Body of pancreas (tissue), 4 donors: ENCODE data around the gene ZNF32.

Experiments used
- POLR2A ChIP-seq, 3 donors: fragments of 450-650 bp; IDR thresholded peaks; one replicate each; pipeline ENCODE4 v1.6.1; 2016; ENCODE audit warnings: antibody characterized with exemption in 3 of 3, mild to moderate bottlenecking in 2 of 3
- TF ChIP-seq, protein P1 (sequence below), 7 experiments: fragments of 450-650 bp in 4 of 7; fragments of 200-600 bp in 3 of 7; sonication (generic) in 3 of 7; IDR thresholded peaks; one replicate each; pipeline ENCODE4 v1.5.1; 2016 to 2019; ENCODE audit warnings: antibody characterized with exemption in 7 of 7

DNA sequence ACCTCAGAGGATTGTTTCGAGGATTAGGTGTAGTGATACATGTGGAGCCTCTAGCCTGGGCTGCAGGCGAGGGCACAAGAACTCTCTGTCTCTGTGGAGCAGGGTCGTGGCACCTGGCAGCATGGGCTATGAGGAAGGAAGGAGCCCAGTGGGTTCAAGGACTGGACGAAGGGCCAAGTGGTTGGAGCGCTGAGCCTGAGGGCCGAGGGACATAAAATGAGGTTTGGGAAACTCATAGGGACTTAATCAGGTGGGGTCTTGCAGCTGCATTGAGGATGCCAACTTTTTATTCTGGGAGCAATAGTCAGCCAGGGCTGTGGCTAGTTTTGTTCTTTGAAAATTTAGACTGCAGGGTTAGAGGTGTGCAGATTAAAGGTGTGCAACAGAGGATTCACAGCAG, 33.0 kb upstream of the ZNF32 start:
- TF ChIP-seq, protein P1, sequence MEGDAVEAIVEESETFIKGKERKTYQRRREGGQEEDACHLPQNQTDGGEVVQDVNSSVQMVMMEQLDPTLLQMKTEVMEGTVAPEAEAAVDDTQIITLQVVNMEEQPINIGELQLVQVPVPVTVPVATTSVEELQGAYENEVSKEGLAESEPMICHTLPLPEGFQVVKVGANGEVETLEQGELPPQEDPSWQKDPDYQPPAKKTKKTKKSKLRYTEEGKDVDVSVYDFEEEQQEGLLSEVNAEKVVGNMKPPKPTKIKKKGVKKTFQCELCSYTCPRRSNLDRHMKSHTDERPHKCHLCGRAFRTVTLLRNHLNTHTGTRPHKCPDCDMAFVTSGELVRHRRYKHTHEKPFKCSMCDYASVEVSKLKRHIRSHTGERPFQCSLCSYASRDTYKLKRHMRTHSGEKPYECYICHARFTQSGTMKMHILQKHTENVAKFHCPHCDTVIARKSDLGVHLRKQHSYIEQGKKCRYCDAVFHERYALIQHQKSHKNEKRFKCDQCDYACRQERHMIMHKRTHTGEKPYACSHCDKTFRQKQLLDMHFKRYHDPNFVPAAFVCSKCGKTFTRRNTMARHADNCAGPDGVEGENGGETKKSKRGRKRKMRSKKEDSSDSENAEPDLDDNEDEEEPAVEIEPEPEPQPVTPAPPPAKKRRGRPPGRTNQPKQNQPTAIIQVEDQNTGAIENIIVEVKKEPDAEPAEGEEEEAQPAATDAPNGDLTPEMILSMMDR (IDR thresholded peaks at IDR 0.05): no peak
- TF ChIP-seq POLR2A (IDR thresholded peaks at IDR 0.05): no peak
